GM23338 (cell line): Measurements from ENCODE around the gene AVPR2.

Experiments
- CTCF ChIP-seq, 2 experiments: fragments of 200-600 bp in 1 of 2; sonication (generic) in 1 of 2; conservative IDR thresholded peaks; 2 replicates each; pipeline versions ENCODE4 v1.5.1 to v1.6.1; 2016 to 2017; ENCODE audit warnings: antibody characterized with exemption in 2 of 2, low read depth in 2 of 2, mild to moderate bottlenecking in 2 of 2, moderate library complexity in 1 of 2
- EZH2 ChIP-seq: fragments of 200-600 bp; sonication (generic); IDR thresholded peaks from one replicate; pipeline ENCODE4 v1.8.0; 2017; ENCODE audit warnings: antibody characterized with exemption, mild to moderate bottlenecking, low read depth; ENCODE audit not compliant: unreplicated experiment
- EZH2phosphoT487 ChIP-seq: fragments of 200-600 bp; sonication (generic); IDR thresholded peaks from one replicate; pipeline ENCODE4 v1.8.1; 2018; ENCODE audit warnings: antibody characterized with exemption; ENCODE audit not compliant: unreplicated experiment
- NANOG ChIP-seq: IDR thresholded peaks from 2 replicates; pipeline ENCODE4 v1.6.1; 2016; ENCODE audit warnings: antibody characterized with exemption, borderline replicate concordance

DNA sequence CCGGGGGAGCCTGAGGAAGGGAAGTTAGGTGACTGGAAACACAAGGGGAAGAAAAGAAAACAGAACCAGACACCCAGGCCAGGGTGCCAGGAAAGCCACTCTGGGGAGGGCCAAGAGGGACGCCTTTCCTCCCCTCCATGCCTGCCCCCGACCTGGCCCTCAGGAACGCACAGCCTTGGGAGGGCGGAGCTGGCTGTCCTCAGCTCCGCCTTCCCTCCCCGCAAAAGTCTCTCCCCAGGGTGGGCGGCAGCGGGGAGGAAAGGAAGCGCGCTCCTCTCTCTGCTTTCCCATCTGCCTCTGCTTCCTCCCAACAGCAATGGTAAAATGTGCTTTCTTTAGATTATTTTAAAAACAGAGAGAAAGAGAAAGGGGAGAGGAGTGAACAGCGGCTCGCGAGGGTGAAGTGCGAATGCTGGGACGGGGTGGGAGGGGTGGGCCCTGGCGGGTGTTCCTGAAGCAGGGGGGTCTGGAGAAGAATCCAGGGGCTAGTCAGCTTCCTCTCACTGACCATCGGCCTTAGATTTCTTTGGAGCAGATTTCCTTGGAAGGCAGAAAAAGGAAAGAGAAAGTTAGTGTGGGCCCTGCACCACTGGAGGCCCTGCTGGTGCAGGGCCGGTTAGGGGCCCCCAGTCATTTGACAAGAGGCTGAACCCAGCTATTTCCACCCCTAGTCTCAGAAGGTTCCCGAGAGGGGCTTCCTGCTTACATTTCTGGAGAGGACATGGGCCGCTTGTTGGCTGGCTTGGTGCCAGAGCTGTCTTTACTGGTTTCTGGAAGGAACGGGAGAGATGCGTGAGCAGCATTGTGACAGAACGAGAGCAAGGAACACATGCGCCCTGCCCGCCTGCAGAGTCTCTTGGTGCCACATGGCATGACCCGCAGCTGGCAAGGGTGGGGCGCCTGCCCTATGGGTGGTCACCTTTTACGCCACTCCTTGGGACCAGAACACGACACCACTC is 44.7 kb downstream of the AVPR2 start:
- TF ChIP-seq CTCF (conservative IDR thresholded peaks at IDR 0.05; ENCODE audit: low read depth in 2 of 2): no peak
- TF ChIP-seq NANOG: no peak
- TF ChIP-seq EZH2phosphoT487: no peak
- TF ChIP-seq EZH2: no peak
